Caco-2 (cell line): ENCODE data around the gene DIS3L2. TPM values are rescaled to one million over a fixed set of nuclear protein-coding genes. Genes with fewer than 3 reads are reported as not detected.

ENCODE experiments used
- BruUV-seq: library from RNA; stranded (reverse); fragments of 400-500 nt; replicated peaks from 2 replicates; lab custom pipeline; 2021; lab: Mats Ljungman, UMichigan
- CTCF ChIA-PET: fragments of 300-600 bp; sonication (Branson Sonifier 250); formaldehyde crosslinking; loops from one replicate; lab custom pipeline; 2022; ENCODE audit warnings: antibody characterized with exemption; lab: Charles Lee
- POLR2A ChIA-PET: fragments of 300-600 bp; sonication (Branson Sonifier 250); formaldehyde crosslinking; loops from one replicate; lab custom pipeline; 2022; ENCODE audit warnings: antibody characterized with exemption; lab: Charles Lee
- DNase-seq, 2 experiments: peaks; one replicate each; pipeline versions ENCODE4 v3.0.0 to v3.0.0-alpha.2; 2020 to 2022
- H3K27me3 ChIP-seq: replicated peaks from 2 replicates; pipeline ENCODE4 v1.6.0; 2011; ENCODE audit warnings: low read length; ENCODE audit not compliant: control insufficient read depth, insufficient read depth
- H3K36me3 ChIP-seq: 2 replicates; pipeline ENCODE4 v1.5.1; 2011; ENCODE audit warnings: low read length; ENCODE audit not compliant: control insufficient read depth, insufficient read depth
- H3K4me1 ChIP-seq: fragments of 250-450 bp; sonication (Bioruptor Pico); 2 replicates; pipeline ENCODE4 v1.5.1; 2020; ENCODE audit warnings: mild to moderate bottlenecking
- H3K4me3 ChIP-seq: 2 replicates; pipeline ENCODE4 v1.5.1; 2011; ENCODE audit warnings: low read depth, mild to moderate bottlenecking, control low read depth, low read length
- H3K9me3 ChIP-seq: fragments of 250-450 bp; sonication (Bioruptor Pico); 2 replicates; pipeline ENCODE4 v1.5.1; 2020; ENCODE audit warnings: mild to moderate bottlenecking, moderate library complexity
- H3K27ac Mint-ChIP-seq: one replicate; pipeline ENCODE4 v1.8.0; 2022; ENCODE audit warnings: mixed read lengths; ENCODE audit not compliant: unreplicated experiment
- H3K27me3 Mint-ChIP-seq: one replicate; pipeline ENCODE4 v1.8.0; 2022; ENCODE audit warnings: mixed read lengths; ENCODE audit not compliant: insufficient read depth, unreplicated experiment
- H3K36me3 Mint-ChIP-seq: one replicate; pipeline ENCODE4 v1.8.0; 2022; ENCODE audit warnings: mild to moderate bottlenecking, mixed read lengths; ENCODE audit not compliant: insufficient read depth, unreplicated experiment
- H3K4me1 Mint-ChIP-seq: one replicate; pipeline ENCODE4 v1.8.0; 2022; ENCODE audit warnings: low read depth, mixed read lengths; ENCODE audit not compliant: unreplicated experiment
- H3K4me3 Mint-ChIP-seq: one replicate; pipeline ENCODE4 v1.8.0; 2022; ENCODE audit warnings: mild to moderate bottlenecking, moderate library complexity, mixed read lengths; ENCODE audit not compliant: unreplicated experiment
- H3K9me3 Mint-ChIP-seq: one replicate; pipeline ENCODE4 v1.8.0; 2022; ENCODE audit warnings: mixed read lengths; ENCODE audit not compliant: unreplicated experiment
- CTCF ChIP-seq, 2 experiments: fragments of 200-600 bp in 1 of 2; IDR thresholded peaks; 1 replicate in 1 of 2; 2 replicates in 1 of 2; pipeline versions ENCODE4 v1.5.1 to v1.8.0; 2011 to 2022; ENCODE audit warnings: antibody characterized with exemption in 1 of 2, control low read depth in 1 of 2, inconsistent platforms in 1 of 2, low read depth in 1 of 2, low read length in 1 of 2, mild to moderate bottlenecking in 1 of 2, moderate library complexity in 1 of 2; ENCODE audit not compliant: insufficient read depth in 1 of 2, severe bottlenecking in 1 of 2, unreplicated experiment in 1 of 2
- intact Hi-C: fragments of 100-400 bp; cut with micrococcal nuclease; formaldehyde crosslinking; loops from one replicate; pipeline ENCODE4 v1.10.0; 2022; ENCODE audit not compliant: unreplicated experiment
- total RNA-seq: library from RNA; stranded (reverse); gene quantifications from 2 replicates; pipeline ENCODE4 v1.2.3, GENCODE V29; 2022

DIS3L2 gene
- total RNA-seq, 1 experiment from 2014 or later, result 15.5 TPM

- Mint-ChIP-seq H3K4me3 (no peak overlapping the region), H3K36me3 (no peaks in the 10 kb centered on the region), H3K4me1 (peaks cover 4% of the 10 kb centered on the region), H3K9me3 (no peaks in the 10 kb centered on the region), H3K27ac (no peak overlapping the region), H3K27me3 (no peaks in the 10 kb centered on the region)
- Histone ChIP-seq H3K27me3 (no peaks in the 10 kb centered on the region), H3K9me3 (no peaks in the 10 kb centered on the region), H3K36me3 (no peaks in the 10 kb centered on the region), H3K4me3 (no peak overlapping the region), H3K4me1 (peaks cover 3% of the 10 kb centered on the region)
- ChIA-PET CTCF (no interaction called here), POLR2A (no interaction called here)
- DNase-seq, result no peak
- no TSS peak for BruUV-seq
- TF ChIP-seq CTCF (IDR thresholded peaks at IDR 0.05; ENCODE audit: insufficient read depth in 1 of 2, low read depth in 1 of 2, low read length in 1 of 2, severe bottlenecking in 1 of 2, unreplicated experiment in 1 of 2), result no peak
- intact Hi-C loops, result no loop called here
These were observed 271.4 kb downstream of the DIS3L2 start for GRCh38 chr2:232232915-232233314.

GRCh38 chr2:232234922-232235615, 273.6 kb downstream of the DIS3L2 start:
- H3K27ac Mint-ChIP-seq, result no peak overlapping the region
- Histone ChIP-seq H3K4me3 (no peak overlapping the region), H3K36me3 (no peaks in the 10 kb centered on the region), H3K27me3 (no peaks in the 10 kb centered on the region), H3K4me1 (peaks cover 4% of the 10 kb centered on the region), H3K9me3 (no peaks in the 10 kb centered on the region)
- no peak for DNase-seq
- peaks cover 10% of the 10 kb centered on the region for H3K4me1 Mint-ChIP-seq
- peaks cover 6% of the 10 kb centered on the region for H3K36me3 Mint-ChIP-seq
- intact Hi-C loops, result loop anchor here (5.0 kb wide), 1 partner anchor 67 kb away; no protein-coding TSS in a partner anchor
- BruUV-seq, result no TSS peak
- H3K27me3 Mint-ChIP-seq, result no peaks in the 10 kb centered on the region
- no peak for TF ChIP-seq CTCF (IDR thresholded peaks at IDR 0.05; ENCODE audit: insufficient read depth in 1 of 2, low read depth in 1 of 2, low read length in 1 of 2, severe bottlenecking in 1 of 2, unreplicated experiment in 1 of 2)
- H3K9me3 Mint-ChIP-seq, result no peaks in the 10 kb centered on the region
- H3K4me3 Mint-ChIP-seq, result no peak overlapping the region
- POLR2A ChIA-PET, result no interaction called here
- CTCF ChIA-PET, result no interaction called here

- BruUV-seq, result no TSS peak
- no peak for TF ChIP-seq CTCF (IDR thresholded peaks at IDR 0.05; ENCODE audit: insufficient read depth in 1 of 2, low read depth in 1 of 2, low read length in 1 of 2, severe bottlenecking in 1 of 2, unreplicated experiment in 1 of 2)
- H3K9me3 Mint-ChIP-seq, result no peaks in the 10 kb centered on the region
- H3K36me3 ChIP-seq, result no peaks in the 10 kb centered on the region
- no peak overlapping the region for H3K4me3 Mint-ChIP-seq
- intact Hi-C loops, result loop anchor here (5.0 kb wide), 1 partner anchor 67 kb away; no protein-coding TSS in a partner anchor
- peaks cover 4% of the 10 kb centered on the region for H3K4me1 ChIP-seq
- no peaks in the 10 kb centered on the region for H3K27me3 ChIP-seq
- ChIA-PET POLR2A (no interaction called here), CTCF (no interaction called here)
- H3K4me3 ChIP-seq, result no peak overlapping the region
- no peak for DNase-seq
- peaks cover 10% of the 10 kb centered on the region for H3K4me1 Mint-ChIP-seq
- H3K36me3 Mint-ChIP-seq, result peaks cover 6% of the 10 kb centered on the region
- no peak overlapping the region for H3K27ac Mint-ChIP-seq
- no peaks in the 10 kb centered on the region for H3K27me3 Mint-ChIP-seq
- no peaks in the 10 kb centered on the region for H3K9me3 ChIP-seq
These were observed 274.2 kb downstream of the DIS3L2 start for GRCh38 chr2:232235716-232236115.
